HepG2 (cell line): ENCODE measurements around the gene UQCRHL. TPM values are rescaled to one million over a fixed set of nuclear protein-coding genes. Genes with fewer than 3 reads are reported as not detected.

ENCODE experiments used
- ATAC-seq: fragments of 200-7000 bp; cut with Tn5 transposase; 3 replicates; pipeline ENCODE4 v1.9.1; 2020; ENCODE audit warnings: mild to moderate bottlenecking, moderate library complexity
- BruUV-seq: library from RNA; stranded (reverse); fragments of 400-500 nt; replicated peaks from 2 replicates; lab custom pipeline; 2021; lab: Mats Ljungman, UMichigan
- CTCF ChIA-PET: fragments of 300-600 bp; formaldehyde crosslinking; extraction: SDS; loops from one replicate; lab custom pipeline; 2021; ENCODE audit warnings: low total read pairs, inconsistent platforms, low intra/inter-chr PET ratio; lab: Yijun Ruan, JAX
- POLR2A ChIA-PET: fragments of 350-600 bp; sonication (Branson Sonifier 250); formaldehyde crosslinking; loops from one replicate; lab custom pipeline; 2020; ENCODE audit warnings: antibody characterized with exemption, inconsistent platforms; lab: Yijun Ruan, JAX
- DNase-seq: peaks from one replicate; pipeline ENCODE4 v3.0.0-alpha.2; 2015; ENCODE audit warnings: low spot score
- FAIRE-seq: peaks from 3 replicates; lab custom pipeline; 2011; peaks lifted over from hg19 to GRCh38; lab: Jason Lieb, UNC
- H2AFZ ChIP-seq: one replicate; pipeline ENCODE4 v1.6.1; 2011; ENCODE audit warnings: low read length, inconsistent platforms
- H3K27ac ChIP-seq: fragments of 300-600 bp; 3 replicates; pipeline ENCODE4 v1.8.0; 2011; ENCODE audit warnings: mixed run types, mild to moderate bottlenecking, mixed read lengths, low read length, inconsistent platforms; ENCODE audit not compliant: insufficient read depth; ENCODE audit errors: extremely low read length
- H3K27me3 ChIP-seq, 2 experiments: fragments of 200-600 bp in 1 of 2; 2 replicates in 1 of 2; 3 replicates in 1 of 2; pipeline versions ENCODE4 v1.6.0 to v1.8.0; 2011; ENCODE audit warnings: low read length in 2 of 2, mild to moderate bottlenecking in 2 of 2, moderate library complexity in 2 of 2, inconsistent platforms in 1 of 2; ENCODE audit not compliant: insufficient read depth in 2 of 2, control insufficient read depth in 1 of 2
- H3K36me3 ChIP-seq, 2 experiments: fragments of 200-600 bp in 1 of 2; replicated peaks in 1 of 2; 2 replicates in 1 of 2; 3 replicates in 1 of 2; pipeline versions ENCODE4 v1.5.1 to v1.8.0; 2011; ENCODE audit warnings: low read length in 2 of 2, inconsistent platforms in 1 of 2; ENCODE audit not compliant: insufficient read depth in 2 of 2, control insufficient read depth in 1 of 2
- H3K4me1 ChIP-seq: 2 replicates; pipeline ENCODE4 v1.5.1; 2012; ENCODE audit warnings: low read length, inconsistent platforms; ENCODE audit not compliant: insufficient read depth
- H3K4me2 ChIP-seq: 2 replicates; pipeline ENCODE4 v1.6.0; 2011; ENCODE audit warnings: low read depth, low read length, inconsistent platforms
- H3K4me3 ChIP-seq, 3 experiments: fragments of 200-600 bp in 1 of 3; sonication (generic), shearing (Covaris generic) in 1 of 3; replicated peaks in 1 of 3; 2 replicates each; pipeline ENCODE4 v1.5.1; 2011 to 2016; ENCODE audit warnings: low read length in 3 of 3, inconsistent platforms in 2 of 3, low read depth in 2 of 3, mild to moderate bottlenecking in 2 of 3, control low read depth in 1 of 3, mixed read lengths in 1 of 3; ENCODE audit not compliant: insufficient read depth in 1 of 3
- H3K79me2 ChIP-seq: one replicate; pipeline ENCODE4 v1.6.1; 2011; ENCODE audit warnings: low read length, inconsistent platforms; ENCODE audit not compliant: insufficient read depth
- H3K9ac ChIP-seq: 2 replicates; pipeline ENCODE4 v1.6.0; 2011; ENCODE audit warnings: mild to moderate bottlenecking, low read depth, low read length, inconsistent platforms; ENCODE audit not compliant: insufficient read depth
- H3K9me3 ChIP-seq: 2 replicates; pipeline ENCODE4 v1.5.1; 2012; ENCODE audit warnings: mild to moderate bottlenecking, low read length
- H4K20me1 ChIP-seq: 2 replicates; pipeline ENCODE4 v1.6.0; 2011; ENCODE audit warnings: inconsistent platforms, mild to moderate bottlenecking, low read length, moderate library complexity; ENCODE audit not compliant: insufficient read depth
- ETV6 ChIP-seq: sonication (generic); formaldehyde crosslinking; conservative IDR thresholded peaks from 2 replicates; pipeline ENCODE4 v1.4.0; 2020; ENCODE audit warnings: missing genetic modification reagents
- GZF1 ChIP-seq: sonication (generic); formaldehyde crosslinking; IDR thresholded peaks from 2 replicates; pipeline ENCODE4 v1.5.1; 2020; ENCODE audit warnings: mild to moderate bottlenecking, missing genetic modification reagents
- MYPOP ChIP-seq: sonication (generic); formaldehyde crosslinking; IDR thresholded peaks from 2 replicates; pipeline ENCODE4 v1.8.1; 2023; ENCODE audit warnings: mild to moderate bottlenecking, moderate library complexity, missing genetic modification reagents
- NKX3-1 ChIP-seq: sonication (generic); formaldehyde crosslinking; IDR thresholded peaks from 2 replicates; pipeline ENCODE4 v1.5.0; 2020; ENCODE audit warnings: missing genetic modification reagents
- NR2F1 ChIP-seq, 2 experiments: fragments of 450-650 bp in 1 of 2; formaldehyde crosslinking in 1 of 2; IDR thresholded peaks; 2 replicates each; pipeline versions ENCODE4 v1.5.0 to v1.6.1; 2016 to 2020; ENCODE audit warnings: mild to moderate bottlenecking in 1 of 2, missing compliant biosample characterization in 1 of 2, missing genetic modification reagents in 1 of 2, moderate library complexity in 1 of 2
- REST ChIP-seq, 2 experiments: IDR thresholded peaks; 2 replicates each; pipeline ENCODE4 v1.6.1; 2011 to 2012; ENCODE audit warnings: low read length in 2 of 2, borderline replicate concordance in 1 of 2, low read depth in 1 of 2, mild to moderate bottlenecking in 1 of 2, moderate library complexity in 1 of 2
- RORA ChIP-seq: sonication (generic); formaldehyde crosslinking; IDR thresholded peaks from 2 replicates; pipeline ENCODE4 v1.5.0; 2020; ENCODE audit warnings: mild to moderate bottlenecking, missing genetic modification reagents, moderate library complexity
- TAF1 ChIP-seq: sonication (generic); formaldehyde crosslinking; IDR thresholded peaks from 2 replicates; pipeline ENCODE4 v1.4.0; 2020; ENCODE audit warnings: missing genetic modification reagents
- TCF7 ChIP-seq: sonication (generic); IDR thresholded peaks from 2 replicates; pipeline ENCODE4 v1.6.1; 2016; ENCODE audit warnings: antibody characterized with exemption, low read depth
- YEATS4 ChIP-seq: sonication (generic); formaldehyde crosslinking; IDR thresholded peaks from 2 replicates; pipeline ENCODE4 v1.4.0; 2020; ENCODE audit warnings: missing genetic modification reagents, borderline replicate concordance
- ZNF20 ChIP-seq: sonication (generic); formaldehyde crosslinking; IDR thresholded peaks from 2 replicates; pipeline ENCODE4 v1.4.0; 2020; ENCODE audit warnings: mild to moderate bottlenecking, moderate library complexity, missing genetic modification reagents
- ZNF337 ChIP-seq: sonication (generic); formaldehyde crosslinking; IDR thresholded peaks from 2 replicates; pipeline ENCODE4 v1.5.1; 2020; ENCODE audit warnings: missing genetic modification reagents, low read depth, mild to moderate bottlenecking, borderline replicate concordance
- ZNF484 ChIP-seq: sonication (generic); formaldehyde crosslinking; IDR thresholded peaks from 2 replicates; pipeline ENCODE4 v1.5.1; 2020; ENCODE audit warnings: mild to moderate bottlenecking, low read depth, missing genetic modification reagents, borderline replicate concordance
- ZNF616 ChIP-seq: sonication (generic); formaldehyde crosslinking; IDR thresholded peaks from 2 replicates; pipeline ENCODE4 v1.5.0; 2020; ENCODE audit warnings: low read depth, mild to moderate bottlenecking, missing genetic modification reagents
- ZSCAN31 ChIP-seq: sonication (generic); formaldehyde crosslinking; IDR thresholded peaks from 2 replicates; pipeline ENCODE4 v1.5.0; 2020; ENCODE audit warnings: low read depth, mild to moderate bottlenecking, missing genetic modification reagents
- WGBS: methylation state at CpG from one replicate; pipeline ENCODE4 v1.1.6; 2017; ENCODE audit warnings: low lambda C conversion rate; 5-methylcytosine and 5-hydroxymethylcytosine counted together
- in situ Hi-C: cut with HindIII; loops from 2 replicates; pipeline ENCODE4 v1.10.0; 2017; ENCODE audit warnings: low pct_unique_long_range_greater_than_20kb; ENCODE audit not compliant: extremely low pct_ligation_motif_present
- intact Hi-C: fragments of 100-400 bp; cut with micrococcal nuclease; formaldehyde crosslinking; loops from one replicate; pipeline ENCODE4 v1.10.0; 2022; ENCODE audit not compliant: unreplicated experiment
- polyA plus RNA-seq, 8 experiments: library from polyadenylated mRNA; depleted of rRNA in 3 of 8; stranded (reverse) in 7 of 8; unstranded in 1 of 8; fragments of >200 nt; fragmentation: Illumina TruSeq in 4 of 8; extraction: Trizol in 4 of 8; gene quantifications; 2 replicates each; pipeline versions ENCODE4 v1.2.1 to v1.2.3, GENCODE V29; 2011 to 2016; ENCODE audit warnings: low read depth in 4 of 8, missing spikeins in 1 of 8, mixed read lengths in 1 of 8; ENCODE audit not compliant: insufficient read depth in 1 of 8
- total RNA-seq, 5 experiments: library from RNA; depleted of rRNA; stranded (reverse); fragments of >200 nt; fragmentation: Illumina TruSeq; extraction: Trizol; gene quantifications; 2 replicates each; pipeline ENCODE4 v1.2.3, GENCODE V29; 2016; ENCODE audit warnings: low read depth in 1 of 5
- TF ChIP-seq, protein P1 (sequence below): sonication (generic); formaldehyde crosslinking; IDR thresholded peaks from 2 replicates; pipeline ENCODE4 v1.4.0; 2020; ENCODE audit warnings: mild to moderate bottlenecking, low read depth, missing genetic modification reagents
- TF ChIP-seq, protein P2 (sequence below): sonication (generic); formaldehyde crosslinking; IDR thresholded peaks from 2 replicates; pipeline ENCODE4 v1.4.0; 2020; ENCODE audit warnings: missing genetic modification reagents

Gene UQCRHL
- total and polyA plus RNA-seq, 2 of the 13 experiments (the other 11 are each of a cell fraction or from before 2014, with no cell fraction given), result 1.8 to 2.3 TPM

DNA sequence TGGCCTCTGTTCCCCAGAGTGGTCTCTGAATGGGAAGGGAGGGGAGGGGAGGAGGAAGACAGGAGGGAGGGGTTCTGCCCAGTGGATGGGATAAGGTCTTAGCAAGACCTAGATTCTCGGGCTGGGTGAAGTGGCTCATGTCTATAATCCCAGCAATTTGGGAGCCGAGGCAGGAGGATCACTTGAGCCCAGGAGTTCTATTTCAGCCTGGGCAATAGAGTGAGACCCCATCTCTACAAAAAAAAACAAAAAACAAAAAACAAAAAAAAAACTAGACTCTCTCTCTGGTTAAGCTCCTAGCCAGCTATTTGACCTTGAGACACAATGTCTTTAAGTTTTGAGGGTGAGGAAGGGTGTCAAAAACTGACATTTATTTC, 11.4 kb downstream of the UQCRHL start:
- Histone ChIP-seq H3K79me2 (peaks cover 14% of the 10 kb centered on the region), H4K20me1 (no peaks in the 10 kb centered on the region), H3K9me3 (no peaks in the 10 kb centered on the region), H3K27me3 (no peaks in the 10 kb centered on the region), H3K4me1 (peaks cover 85% of the 10 kb centered on the region), H3K36me3 (no peaks in the 10 kb centered on the region), H3K4me2 (peak overlapping the region; percentile 53), H3K27ac (peak overlapping the region; percentile 57), H2AFZ (no peak overlapping the region)
- intact Hi-C loops, result loop anchor here (1.0 kb wide), 1 partner anchor 17 kb away; no protein-coding TSS in a partner anchor
- CTCF ChIA-PET, result no interaction called here
- DNase-seq (no peak), FAIRE-seq (no peak)
- POLR2A ChIA-PET, result interaction anchor here (0.6 to 1.4 kb wide), 3 partner anchors 33 to 38 kb away, joined by 3 to 8 read pairs (median 3); no protein-coding TSS in a partner anchor
- in situ Hi-C loops, result no loop called here
- 98% methylated on average over 2 of the region's 2 CpGs for WGBS
- BruUV-seq, result no TSS peak
- TF ChIP-seq ZNF616 (CRISPR knock-in tag) (no peak), TAF1 (CRISPR knock-in tag) (no peak), YEATS4 (CRISPR knock-in tag) (no peak), NR2F1 (CRISPR knock-in tag; IDR thresholded peaks at IDR 0.05) (no peak), NKX3-1 (CRISPR knock-in tag) (no peak), ZNF20 (CRISPR knock-in tag) (no peak), ZSCAN31 (no peak), MYPOP (CRISPR knock-in tag) (no peak), RORA (CRISPR knock-in tag) (no peak), REST (IDR thresholded peaks at IDR 0.05; ENCODE audit: borderline replicate concordance in 1 of 2, low read depth in 1 of 2, low read length in 2 of 2) (no peak), ZNF337 (CRISPR knock-in tag) (no peak), GZF1 (no peak), TCF7 (no peak), ETV6 (CRISPR knock-in tag) (no peak), ZNF484 (no peak)
- TF ChIP-seq, protein P1, sequence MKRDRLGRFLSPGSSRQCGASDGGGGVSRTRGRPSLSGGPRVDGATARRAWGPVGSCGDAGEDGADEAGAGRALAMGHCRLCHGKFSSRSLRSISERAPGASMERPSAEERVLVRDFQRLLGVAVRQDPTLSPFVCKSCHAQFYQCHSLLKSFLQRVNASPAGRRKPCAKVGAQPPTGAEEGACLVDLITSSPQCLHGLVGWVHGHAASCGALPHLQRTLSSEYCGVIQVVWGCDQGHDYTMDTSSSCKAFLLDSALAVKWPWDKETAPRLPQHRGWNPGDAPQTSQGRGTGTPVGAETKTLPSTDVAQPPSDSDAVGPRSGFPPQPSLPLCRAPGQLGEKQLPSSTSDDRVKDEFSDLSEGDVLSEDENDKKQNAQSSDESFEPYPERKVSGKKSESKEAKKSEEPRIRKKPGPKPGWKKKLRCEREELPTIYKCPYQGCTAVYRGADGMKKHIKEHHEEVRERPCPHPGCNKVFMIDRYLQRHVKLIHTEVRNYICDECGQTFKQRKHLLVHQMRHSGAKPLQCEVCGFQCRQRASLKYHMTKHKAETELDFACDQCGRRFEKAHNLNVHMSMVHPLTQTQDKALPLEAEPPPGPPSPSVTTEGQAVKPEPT (CRISPR knock-in tag), result no peak
- TF ChIP-seq, protein P2, sequence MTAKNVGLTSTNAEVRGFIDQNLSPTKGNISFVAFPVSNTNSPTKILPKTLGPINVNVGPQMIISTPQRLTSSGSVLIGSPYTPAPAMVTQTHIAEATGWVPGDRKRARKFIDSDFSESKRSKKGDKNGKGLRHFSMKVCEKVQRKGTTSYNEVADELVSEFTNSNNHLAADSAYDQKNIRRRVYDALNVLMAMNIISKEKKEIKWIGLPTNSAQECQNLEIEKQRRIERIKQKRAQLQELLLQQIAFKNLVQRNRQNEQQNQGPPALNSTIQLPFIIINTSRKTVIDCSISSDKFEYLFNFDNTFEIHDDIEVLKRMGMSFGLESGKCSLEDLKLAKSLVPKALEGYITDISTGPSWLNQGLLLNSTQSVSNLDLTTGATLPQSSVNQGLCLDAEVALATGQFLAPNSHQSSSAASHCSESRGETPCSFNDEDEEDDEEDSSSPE, result no peak
- TF ChIP-seq, all 625 proteins: peak for 0
- Histone ChIP-seq H3K9ac (peak overlapping the region; percentile 7; the same call in 1 of the 2 replicates), H3K4me3 (no peak overlapping the region)
- no peak for ATAC-seq
